Osteoblast (primary cell): ENCODE measurements around the gene GRIN1. TPM values are rescaled to one million over a fixed set of nuclear protein-coding genes. Genes with fewer than 3 reads are reported as not detected.

ENCODE experiments used
- DNase-seq: peaks from one replicate; pipeline ENCODE4 v3.0.0; 2011; ENCODE audit warnings: low spot score, mixed read lengths; ENCODE audit not compliant: insufficient read length; ENCODE audit errors: missing footprints
- H2AFZ ChIP-seq: 2 replicates; pipeline ENCODE4 v1.6.0; 2011; ENCODE audit warnings: mild to moderate bottlenecking, low read length
- H3K27ac ChIP-seq: 2 replicates; pipeline ENCODE4 v1.5.1; 2011; ENCODE audit warnings: mild to moderate bottlenecking, low read depth, low read length, moderate library complexity
- H3K27me3 ChIP-seq: 2 replicates; pipeline ENCODE4 v1.6.0; 2012; ENCODE audit warnings: mild to moderate bottlenecking, control low read depth, inconsistent platforms, low read length, moderate library complexity; ENCODE audit not compliant: insufficient read depth
- H3K36me3 ChIP-seq: 2 replicates; pipeline ENCODE4 v1.5.1; 2011; ENCODE audit warnings: mild to moderate bottlenecking, low read length, control low read depth, moderate library complexity; ENCODE audit not compliant: insufficient read depth
- H3K4me1 ChIP-seq: 2 replicates; pipeline ENCODE4 v1.5.1; 2011; ENCODE audit warnings: mild to moderate bottlenecking, low read length, control low read depth, moderate library complexity; ENCODE audit not compliant: insufficient read depth
- H3K4me2 ChIP-seq: 2 replicates; pipeline ENCODE4 v1.6.0; 2011; ENCODE audit warnings: mild to moderate bottlenecking, low read length; ENCODE audit not compliant: insufficient read depth
- H3K4me3 ChIP-seq: fragments of 200-600 bp; sonication (generic); 3 replicates; pipeline ENCODE4 v1.5.1; 2012; ENCODE audit warnings: mild to moderate bottlenecking, low read length, inconsistent platforms; ENCODE audit not compliant: insufficient read depth
- H3K79me2 ChIP-seq: 2 replicates; pipeline ENCODE4 v1.6.0; 2012; ENCODE audit warnings: mild to moderate bottlenecking, low read length, control low read depth, inconsistent platforms; ENCODE audit not compliant: insufficient read depth
- H3K9me3 ChIP-seq: 2 replicates; pipeline ENCODE4 v1.5.1; 2011; ENCODE audit warnings: low read depth, low read length, control low read depth
- H4K20me1 ChIP-seq: 2 replicates; pipeline ENCODE4 v1.6.0; 2012; ENCODE audit warnings: mild to moderate bottlenecking, low read length, control low read depth; ENCODE audit not compliant: insufficient read depth
- total RNA-seq: library from RNA; depleted of rRNA; stranded (reverse); fragments of >200 nt; gene quantifications from 2 replicates; pipeline ENCODE4 v1.2.3, GENCODE V29; 2012
- TF ChIP-seq, protein P1 (sequence below): IDR thresholded peaks from 2 replicates; pipeline ENCODE4 v1.5.1; 2011; ENCODE audit warnings: mild to moderate bottlenecking, low read depth, low read length, moderate library complexity; ENCODE audit errors: extremely low read depth

The GRIN1 gene
- total RNA-seq, 1 donor: not detected

- H3K9me3 ChIP-seq: no peaks in the 10 kb centered on the region
- no peak overlapping the region for H3K4me2 ChIP-seq
- no peak overlapping the region for H3K4me3 ChIP-seq
- H3K27ac ChIP-seq: no peak overlapping the region
- peak; percentile 88 for DNase-seq
- H3K79me2 ChIP-seq: no peaks in the 10 kb centered on the region
- peaks cover 36% of the 10 kb centered on the region for H3K27me3 ChIP-seq
- peaks cover 4% of the 10 kb centered on the region for H4K20me1 ChIP-seq
- H3K36me3 ChIP-seq: no peaks in the 10 kb centered on the region
- no peak overlapping the region for H2AFZ ChIP-seq
- TF ChIP-seq, protein P1, sequence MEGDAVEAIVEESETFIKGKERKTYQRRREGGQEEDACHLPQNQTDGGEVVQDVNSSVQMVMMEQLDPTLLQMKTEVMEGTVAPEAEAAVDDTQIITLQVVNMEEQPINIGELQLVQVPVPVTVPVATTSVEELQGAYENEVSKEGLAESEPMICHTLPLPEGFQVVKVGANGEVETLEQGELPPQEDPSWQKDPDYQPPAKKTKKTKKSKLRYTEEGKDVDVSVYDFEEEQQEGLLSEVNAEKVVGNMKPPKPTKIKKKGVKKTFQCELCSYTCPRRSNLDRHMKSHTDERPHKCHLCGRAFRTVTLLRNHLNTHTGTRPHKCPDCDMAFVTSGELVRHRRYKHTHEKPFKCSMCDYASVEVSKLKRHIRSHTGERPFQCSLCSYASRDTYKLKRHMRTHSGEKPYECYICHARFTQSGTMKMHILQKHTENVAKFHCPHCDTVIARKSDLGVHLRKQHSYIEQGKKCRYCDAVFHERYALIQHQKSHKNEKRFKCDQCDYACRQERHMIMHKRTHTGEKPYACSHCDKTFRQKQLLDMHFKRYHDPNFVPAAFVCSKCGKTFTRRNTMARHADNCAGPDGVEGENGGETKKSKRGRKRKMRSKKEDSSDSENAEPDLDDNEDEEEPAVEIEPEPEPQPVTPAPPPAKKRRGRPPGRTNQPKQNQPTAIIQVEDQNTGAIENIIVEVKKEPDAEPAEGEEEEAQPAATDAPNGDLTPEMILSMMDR: no peak
- no peaks in the 10 kb centered on the region for H3K4me1 ChIP-seq
Measured at GRCh38 chr9:137171149-137171900, 32.4 kb downstream of the GRIN1 start.

DNA sequence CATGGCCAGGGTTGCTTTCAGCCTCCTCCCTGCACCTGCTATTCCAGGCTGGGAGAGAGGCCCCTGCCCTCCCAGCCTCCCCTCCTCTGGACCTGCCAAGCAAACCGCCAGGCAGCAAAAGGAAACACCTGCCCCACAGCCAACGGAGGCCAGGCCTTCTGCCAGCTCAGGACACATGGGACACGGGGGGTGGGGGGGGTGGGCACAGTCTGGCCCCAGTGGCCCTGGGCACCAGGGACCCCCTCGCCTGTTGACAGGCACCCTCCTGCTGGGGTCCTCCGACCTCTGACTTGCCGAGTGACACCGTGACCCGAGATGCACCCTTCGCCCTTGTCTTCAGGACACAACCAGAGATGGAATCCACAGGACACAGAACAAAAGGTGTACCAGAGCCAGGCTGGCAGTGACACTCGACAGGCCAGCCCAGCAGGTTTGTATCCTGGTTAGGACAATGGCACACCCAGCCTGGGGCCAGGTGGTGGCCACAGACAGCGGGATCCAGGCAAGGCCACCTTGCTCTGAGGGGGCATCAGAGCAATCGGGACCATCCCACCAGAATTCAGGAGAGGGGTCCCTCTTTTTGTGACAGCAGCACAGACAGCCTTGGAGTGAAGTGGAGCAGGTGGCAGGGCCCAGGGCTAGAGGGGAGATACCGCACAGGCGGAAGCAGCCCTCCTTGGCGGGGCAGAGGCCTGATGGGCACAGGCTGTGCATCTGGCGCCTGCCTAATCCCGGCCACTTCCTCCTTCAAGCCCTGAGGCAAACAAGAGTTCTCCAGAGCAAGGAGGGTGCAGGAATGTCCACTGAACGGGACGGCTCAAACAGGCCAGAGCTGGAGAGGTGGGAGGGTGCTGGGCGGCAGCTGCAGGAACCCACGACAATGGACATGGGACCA, 34.2 kb downstream of the GRIN1 start:
- H3K27me3 ChIP-seq: peaks cover 22% of the 10 kb centered on the region

GRCh38 chr9:137173796-137174664, 35.1 kb downstream of the GRIN1 start:
- H3K79me2 ChIP-seq: no peaks in the 10 kb centered on the region
- H4K20me1 ChIP-seq: peaks cover 9% of the 10 kb centered on the region
- no peaks in the 10 kb centered on the region for H3K36me3 ChIP-seq
- TF ChIP-seq, protein P1: no peak
- H2AFZ ChIP-seq: no peak overlapping the region
- no peaks in the 10 kb centered on the region for H3K9me3 ChIP-seq
- peaks cover 19% of the 10 kb centered on the region for H3K27me3 ChIP-seq
- DNase-seq: peak; percentile 91
- H3K4me2 ChIP-seq: no peak overlapping the region
- H3K27ac ChIP-seq: no peak overlapping the region
- H3K4me1 ChIP-seq: no peaks in the 10 kb centered on the region
- H3K4me3 ChIP-seq: no peak overlapping the region

More for the DNA sequence above, 34.2 kb downstream of the GRIN1 start:
- H3K79me2 ChIP-seq: no peaks in the 10 kb centered on the region
- H2AFZ ChIP-seq: no peak overlapping the region
- H3K9me3 ChIP-seq: no peaks in the 10 kb centered on the region
- no peaks in the 10 kb centered on the region for H3K36me3 ChIP-seq
- H3K4me1 ChIP-seq: no peaks in the 10 kb centered on the region
- DNase-seq: peak; percentile 95
- no peak overlapping the region for H3K4me3 ChIP-seq
- no peak overlapping the region for H3K27ac ChIP-seq
- peaks cover 4% of the 10 kb centered on the region for H4K20me1 ChIP-seq
- TF ChIP-seq, protein P1: no peak
- no peak overlapping the region for H3K4me2 ChIP-seq
